IPS-18c (cell line): ENCODE measurements around the gene DMD.
"Not testable (repeated sequence)": the region's sequence is repeated elsewhere in the genome, so short reads cannot be mapped to it uniquely, and the experiment has no call there.

Source experiments
- H3K4me3 ChIP-seq: 2 replicates; pipeline ENCODE4 v1.7.0; 2013; ENCODE audit warnings: low read depth, mild to moderate bottlenecking, low read length, moderate library complexity; ENCODE audit not compliant: insufficient read depth
- H3K9me3 ChIP-seq: one replicate; pipeline ENCODE4 v1.6.1; 2013; ENCODE audit warnings: mild to moderate bottlenecking, low read length, moderate library complexity; ENCODE audit not compliant: control insufficient read depth, insufficient read depth

DMD gene

GRCh38 chrX:33087411-33087810 is 123.9 kb downstream of the DMD start:
- H3K9me3 ChIP-seq: no peaks in the 10 kb centered on the region
- H3K4me3 ChIP-seq: no peak overlapping the region

GRCh38 chrX:33086886-33087285 is 124.5 kb downstream of the DMD start:
- Histone ChIP-seq H3K9me3 (no peaks in the 10 kb centered on the region), H3K4me3 (no peak overlapping the region)

- Histone ChIP-seq H3K4me3 (no peak overlapping the region), H3K9me3 (peaks cover 2% of the 10 kb centered on the region)
Observed at GRCh38 chrX:33082371-33082770, 129.0 kb downstream of the DMD start.

- H3K9me3 ChIP-seq: peaks cover 2% of the 10 kb centered on the region
- H3K4me3 ChIP-seq: no peak overlapping the region
Observed at GRCh38 chrX:33078273-33078672, 133.1 kb downstream of the DMD start.

GRCh38 chrX:33073660-33074059 is 137.7 kb downstream of the DMD start:
- H3K9me3 ChIP-seq, H3K4me3 ChIP-seq: not testable (repeated sequence)

GRCh38 chrX:33065415-33065814 is 145.9 kb downstream of the DMD start:
- no peak overlapping the region for H3K4me3 ChIP-seq
- H3K9me3 ChIP-seq: no peaks in the 10 kb centered on the region

- Histone ChIP-seq H3K4me3 (no peak overlapping the region), H3K9me3 (no peaks in the 10 kb centered on the region)
Observed at GRCh38 chrX:33062041-33062440, 149.3 kb downstream of the DMD start.

- Histone ChIP-seq H3K4me3 (no peak overlapping the region), H3K9me3 (no peaks in the 10 kb centered on the region)
Observed at GRCh38 chrX:33053001-33053400, 158.3 kb downstream of the DMD start.

- Histone ChIP-seq H3K9me3 (no peaks in the 10 kb centered on the region), H3K4me3 (no peak overlapping the region)
Observed at GRCh38 chrX:33045882-33046281, 165.5 kb downstream of the DMD start.

- Histone ChIP-seq H3K9me3 (no peaks in the 10 kb centered on the region), H3K4me3 (no peak overlapping the region)
Observed at GRCh38 chrX:33045245-33045644, 166.1 kb downstream of the DMD start.

GRCh38 chrX:33041141-33041540 is 170.2 kb downstream of the DMD start:
- Histone ChIP-seq H3K4me3 (no peak overlapping the region), H3K9me3 (no peaks in the 10 kb centered on the region)

GRCh38 chrX:33032700-33033099 is 178.6 kb downstream of the DMD start:
- H3K9me3 ChIP-seq: no peaks in the 10 kb centered on the region

GRCh38 chrX:33014949-33015348 is 196.4 kb downstream of the DMD start:
- no peak overlapping the region for H3K4me3 ChIP-seq
- H3K9me3 ChIP-seq: no peaks in the 10 kb centered on the region

More at GRCh38 chrX:33032700-33033099, 178.6 kb downstream of the DMD start:
- no peak overlapping the region for H3K4me3 ChIP-seq

GRCh38 chrX:33014086-33014485 is 197.3 kb downstream of the DMD start:
- H3K9me3 ChIP-seq: no peaks in the 10 kb centered on the region
- no peak overlapping the region for H3K4me3 ChIP-seq

GRCh38 chrX:33001107-33001506 is 210.2 kb downstream of the DMD start:
- H3K9me3 ChIP-seq: no peaks in the 10 kb centered on the region

GRCh38 chrX:32998776-32999175 is 212.6 kb downstream of the DMD start:
- no peaks in the 10 kb centered on the region for H3K9me3 ChIP-seq
- no peak overlapping the region for H3K4me3 ChIP-seq

More at GRCh38 chrX:33001107-33001506, 210.2 kb downstream of the DMD start:
- H3K4me3 ChIP-seq: no peak overlapping the region

- Histone ChIP-seq H3K4me3 (no peak overlapping the region), H3K9me3 (no peaks in the 10 kb centered on the region)
Observed at GRCh38 chrX:32995427-32995826, 215.9 kb downstream of the DMD start.

GRCh38 chrX:32987142-32987541 is 224.2 kb downstream of the DMD start:
- Histone ChIP-seq H3K9me3 (no peaks in the 10 kb centered on the region), H3K4me3 (no peak overlapping the region)

- Histone ChIP-seq H3K4me3 (no peak overlapping the region), H3K9me3 (no peaks in the 10 kb centered on the region)
Observed at GRCh38 chrX:32985544-32985943, 225.8 kb downstream of the DMD start.
